ENCODE data around the gene STARD3. TPM values are rescaled to one million over a fixed set of nuclear protein-coding genes. Genes with fewer than 3 reads are reported as not detected.

Gene STARD3
- polyA plus RNA-seq, 2 of the 4 experiments (the other 2 are of a cell fraction): 54.6 to 56.0 TPM

DNA sequence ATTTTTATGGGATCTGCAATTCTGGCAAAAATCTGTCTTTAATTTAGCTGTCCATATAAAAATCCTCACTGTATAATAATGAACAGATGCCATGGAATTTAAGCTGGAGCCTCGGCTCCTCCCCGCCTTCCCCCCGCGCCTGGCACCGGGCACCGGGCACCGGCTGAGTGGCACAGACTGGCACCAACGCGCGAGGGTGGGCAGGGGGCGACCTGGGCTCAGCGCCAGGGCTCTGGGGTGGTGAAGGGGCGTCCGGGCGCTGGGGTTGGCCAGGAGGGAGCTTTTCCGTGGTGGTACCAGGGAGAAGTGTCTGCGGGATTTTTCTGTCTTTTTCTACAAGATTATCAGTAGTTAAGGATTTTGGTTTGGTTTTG, 38.3 kb upstream of the STARD3 start:
- Histone ChIP-seq H3K4me1 (peaks cover 13% of the 10 kb centered on the region), H3K9me3 (no peaks in the 10 kb centered on the region), H3K27ac (no peak overlapping the region), H3K4me2 (peak overlapping the region; percentile 51), H3K4me3 (peak overlapping the region; percentile 15; the same call in 2 of the 3 replicates)
- WGBS (ENCODE audit: missing lambda C conversion rate): 11% methylated on average over 12 of the region's 17 CpGs
- ChIA-PET POLR2A (no interaction called here), CTCF (interaction anchor here (0.5 to 58.8 kb wide), 6 partner anchors 8 to 424 kb away, joined by 3 to 1581 read pairs (median 3); partner anchors contain the start of genes PPP1R1B and STARD3)
- TF ChIP-seq CBX8 (IDR thresholded peaks at IDR 0.05): peak; percentile 6; the same call in 1 of the 2 replicates
- TF ChIP-seq, protein P1, sequence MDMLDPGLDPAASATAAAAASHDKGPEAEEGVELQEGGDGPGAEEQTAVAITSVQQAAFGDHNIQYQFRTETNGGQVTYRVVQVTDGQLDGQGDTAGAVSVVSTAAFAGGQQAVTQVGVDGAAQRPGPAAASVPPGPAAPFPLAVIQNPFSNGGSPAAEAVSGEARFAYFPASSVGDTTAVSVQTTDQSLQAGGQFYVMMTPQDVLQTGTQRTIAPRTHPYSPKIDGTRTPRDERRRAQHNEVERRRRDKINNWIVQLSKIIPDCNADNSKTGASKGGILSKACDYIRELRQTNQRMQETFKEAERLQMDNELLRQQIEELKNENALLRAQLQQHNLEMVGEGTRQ (IDR thresholded peaks at IDR 0.05): no peak
- no peak for DNase-seq (ENCODE audit: low read depth in 1 of 2, low spot score in 1 of 2)
- no peak for FAIRE-seq
- no peak for ATAC-seq

DNA sequence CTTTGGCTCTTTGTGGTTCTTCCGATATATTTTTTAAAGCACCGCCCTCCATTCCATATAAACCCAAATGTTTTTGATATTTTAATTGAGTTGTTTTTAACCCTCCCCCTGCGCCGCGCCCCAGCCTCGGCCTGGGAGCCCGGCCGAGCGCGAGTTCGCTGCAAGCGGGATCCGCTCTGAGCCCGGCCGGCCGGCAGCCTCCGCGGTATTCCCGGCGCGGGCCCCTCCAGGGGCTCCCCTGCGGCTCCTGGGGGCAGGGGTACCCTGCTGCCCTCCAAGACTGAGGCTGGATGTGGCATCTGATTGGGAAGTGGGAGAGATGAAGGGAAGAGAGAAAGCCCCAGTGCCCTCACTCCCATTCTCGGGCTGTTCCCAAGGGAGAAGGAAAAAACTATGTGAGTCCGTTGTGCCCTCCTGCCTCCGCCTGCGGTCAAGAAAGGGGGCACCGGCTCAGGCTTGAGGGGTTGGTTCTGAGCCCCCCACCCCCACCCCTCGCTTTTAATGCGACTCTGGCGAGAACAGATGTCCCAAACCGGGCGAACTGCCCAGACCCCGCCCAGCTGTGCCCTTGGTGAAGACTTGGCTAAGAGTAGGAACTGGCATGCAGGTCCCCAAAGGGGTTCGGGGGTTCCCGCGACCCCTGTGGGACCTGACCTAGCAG, 37.8 kb upstream of the STARD3 start:
- ATAC-seq: peak in 1 of 2 experiments; percentile 7; a peak in 1 of 6 replicates
- Histone ChIP-seq H3K9me3 (no peaks in the 10 kb centered on the region), H3K27ac (no peak overlapping the region), H3K4me2 (peak overlapping the region; percentile 51), H3K4me1 (peaks cover 13% of the 10 kb centered on the region), H3K4me3 (peak overlapping the region; percentile 15; the same call in 2 of the 3 replicates)
- WGBS (ENCODE audit: missing lambda C conversion rate): 8% methylated on average over 30 of the region's 36 CpGs
- DNase-seq (ENCODE audit: low read depth in 1 of 2, low spot score in 1 of 2): no peak
- CTCF ChIA-PET: interaction anchor here (0.9 to 58.8 kb wide), 5 partner anchors 8 to 424 kb away, joined by 3 to 1581 read pairs (median 3); partner anchors contain the start of genes PPP1R1B and STARD3
- no peak for FAIRE-seq
- POLR2A ChIA-PET: interaction anchor here (0.5 kb wide), 1 partner anchor 229 kb away, joined by 3 read pairs; no protein-coding TSS in a partner anchor
- peak; percentile 8; the same call in 1 of the 2 replicates for TF ChIP-seq CBX8 (IDR thresholded peaks at IDR 0.05)
- TF ChIP-seq, protein P2, sequence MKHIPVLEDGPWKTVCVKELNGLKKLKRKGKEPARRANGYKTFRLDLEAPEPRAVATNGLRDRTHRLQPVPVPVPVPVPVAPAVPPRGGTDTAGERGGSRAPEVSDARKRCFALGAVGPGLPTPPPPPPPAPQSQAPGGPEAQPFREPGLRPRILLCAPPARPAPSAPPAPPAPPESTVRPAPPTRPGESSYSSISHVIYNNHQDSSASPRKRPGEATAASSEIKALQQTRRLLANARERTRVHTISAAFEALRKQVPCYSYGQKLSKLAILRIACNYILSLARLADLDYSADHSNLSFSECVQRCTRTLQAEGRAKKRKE (CRISPR knock-in tag; IDR thresholded peaks at IDR 0.05; ENCODE audit: low read depth): no peak

DNA sequence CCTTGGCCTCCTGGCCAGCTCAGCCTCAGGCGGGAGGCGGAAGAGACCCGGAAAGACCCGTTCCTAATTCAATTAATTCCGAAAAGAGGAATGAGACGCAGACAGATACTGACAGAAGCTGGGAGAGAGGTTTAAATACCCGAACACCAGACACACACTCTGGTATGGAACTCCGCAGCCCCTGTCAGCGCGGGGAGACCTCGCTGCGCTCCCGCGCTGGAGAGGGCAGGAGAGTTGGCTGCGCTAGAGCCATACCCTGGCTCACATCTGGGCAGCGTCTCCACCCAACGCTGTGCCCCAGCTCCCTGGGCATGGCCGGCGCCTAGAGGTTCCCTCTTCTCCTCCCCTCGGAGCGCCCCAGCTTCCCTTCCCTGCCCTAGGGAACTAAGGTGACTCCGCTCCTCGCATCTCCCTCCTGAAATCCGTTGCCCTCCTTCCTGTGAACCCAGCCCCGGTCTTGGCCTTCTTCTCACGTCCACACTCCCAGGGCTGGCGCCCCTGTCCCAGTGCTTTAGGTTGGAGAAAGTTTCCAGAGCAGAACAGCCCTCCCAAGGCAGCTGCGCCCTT, 37.2 kb upstream of the STARD3 start:
- WGBS (ENCODE audit: missing lambda C conversion rate): 32% methylated on average over 28 of the region's 28 CpGs
- Histone ChIP-seq H3K4me3 (no peak overlapping the region; the same call in 2 of the 3 replicates), H3K27ac (no peak overlapping the region), H3K4me2 (no peak overlapping the region; the same call in 2 of the 3 replicates), H3K4me1 (peaks cover 19% of the 10 kb centered on the region), H3K9me3 (no peaks in the 10 kb centered on the region)
- ChIA-PET CTCF (interaction anchor here (0.8 to 58.8 kb wide), 5 partner anchors 19 to 164 kb away, joined by 3 to 1581 read pairs (median 3); partner anchors contain the start of genes PPP1R1B and STARD3), POLR2A (interaction anchor here (0.5 to 1.1 kb wide), 2 partner anchors 26 to 229 kb away, joined by 3 to 4 read pairs; no protein-coding TSS in a partner anchor)
- TF ChIP-seq RNF2 (IDR thresholded peaks at IDR 0.05; ENCODE audit: borderline replicate concordance, low read depth): 0 out of 2 replicates have a peak, but pooled peaks have one; percentile 21
- no peak for TF ChIP-seq RAD21 (conservative IDR thresholded peaks at IDR 0.05 in 1 of 2, IDR thresholded peaks at IDR 0.05 in 1 of 2)
- ATAC-seq (peak in 1 of 2 experiments; percentile 16; a peak in 2 of 6 replicates), FAIRE-seq (no peak), DNase-seq (ENCODE audit: low read depth in 1 of 2, low spot score in 1 of 2) (no peak)

DNA sequence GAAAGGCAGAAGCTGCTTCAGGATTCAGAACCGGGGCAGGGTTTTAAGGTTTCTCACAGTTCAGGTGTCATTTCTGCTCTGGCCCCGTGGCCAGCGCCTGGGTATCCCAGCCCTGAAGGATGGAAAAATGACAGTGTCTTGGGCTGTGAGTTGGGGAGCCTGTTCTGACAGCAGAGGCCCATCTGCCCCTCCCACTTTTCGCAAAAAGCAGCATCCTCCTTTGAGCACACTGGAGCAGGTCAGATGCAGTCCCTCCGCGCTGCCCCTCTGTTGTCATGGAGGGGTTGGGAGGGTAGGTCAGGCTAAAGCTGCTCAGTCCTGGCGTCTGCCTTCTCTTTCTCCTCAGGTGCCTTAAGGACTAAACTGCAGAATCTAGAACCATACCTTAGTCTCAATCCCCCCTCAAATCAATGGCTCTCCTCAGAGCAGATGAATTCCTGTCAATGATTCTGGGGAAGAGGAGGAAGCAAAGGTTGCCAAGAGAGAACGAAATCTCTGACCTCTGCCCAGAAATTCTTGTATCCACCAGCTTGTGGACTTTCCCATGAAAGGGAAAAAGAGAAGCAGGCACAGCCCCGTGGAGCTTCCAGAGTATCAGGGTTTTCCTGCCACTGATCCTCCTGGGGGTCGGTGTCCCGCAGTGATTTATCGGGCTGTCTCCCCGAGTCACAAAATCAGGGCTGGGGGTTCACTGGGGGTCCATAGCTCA, 36.5 kb upstream of the STARD3 start:
- POLR2A ChIA-PET: interaction anchor here (1.1 kb wide), 1 partner anchor 27 kb away, joined by 4 read pairs; no protein-coding TSS in a partner anchor
- no peak overlapping the region for H3K27ac ChIP-seq
- FAIRE-seq (no peak), ATAC-seq (peak in 1 of 2 experiments; percentile 4; a peak in 2 of 6 replicates), DNase-seq (ENCODE audit: low read depth in 1 of 2, low spot score in 1 of 2) (no peak)
- no peak overlapping the region for H3K4me2 ChIP-seq
- CTCF ChIA-PET: interaction anchor here (0.6 to 58.8 kb wide), 7 partner anchors 20 to 394 kb away, joined by 3 to 1581 read pairs (median 3); partner anchors contain the start of genes PPP1R1B and STARD3
- no peaks in the 10 kb centered on the region for H3K9me3 ChIP-seq
- 24% methylated on average over 13 of the region's 13 CpGs for WGBS (ENCODE audit: missing lambda C conversion rate)
- H3K4me3 ChIP-seq: no peak overlapping the region
- H3K4me1 ChIP-seq: peaks cover 26% of the 10 kb centered on the region
- TF ChIP-seq NFE2L2 (conservative IDR thresholded peaks at IDR 0.05; ENCODE audit: low read length) (no peak), EHMT2 (IDR thresholded peaks at IDR 0.05; ENCODE audit: low read depth) (no peak), CBX8 (IDR thresholded peaks at IDR 0.05) (no peak), CBX2 (IDR thresholded peaks at IDR 0.05; ENCODE audit: borderline replicate concordance, low read depth) (no peak), HEYL (CRISPR knock-in tag; IDR thresholded peaks at IDR 0.05) (no peak), ZFP36 (IDR thresholded peaks at IDR 0.05; ENCODE audit: borderline replicate concordance, partially characterized antibody) (no peak), HOXB13 (CRISPR knock-in tag; IDR thresholded peaks at IDR 0.05; ENCODE audit: low read depth) (no peak), CEBPB (IDR thresholded peaks at IDR 0.05) (no peak)
